ENCODE measurements around the gene CDC14A.

CDC14A gene

DNA sequence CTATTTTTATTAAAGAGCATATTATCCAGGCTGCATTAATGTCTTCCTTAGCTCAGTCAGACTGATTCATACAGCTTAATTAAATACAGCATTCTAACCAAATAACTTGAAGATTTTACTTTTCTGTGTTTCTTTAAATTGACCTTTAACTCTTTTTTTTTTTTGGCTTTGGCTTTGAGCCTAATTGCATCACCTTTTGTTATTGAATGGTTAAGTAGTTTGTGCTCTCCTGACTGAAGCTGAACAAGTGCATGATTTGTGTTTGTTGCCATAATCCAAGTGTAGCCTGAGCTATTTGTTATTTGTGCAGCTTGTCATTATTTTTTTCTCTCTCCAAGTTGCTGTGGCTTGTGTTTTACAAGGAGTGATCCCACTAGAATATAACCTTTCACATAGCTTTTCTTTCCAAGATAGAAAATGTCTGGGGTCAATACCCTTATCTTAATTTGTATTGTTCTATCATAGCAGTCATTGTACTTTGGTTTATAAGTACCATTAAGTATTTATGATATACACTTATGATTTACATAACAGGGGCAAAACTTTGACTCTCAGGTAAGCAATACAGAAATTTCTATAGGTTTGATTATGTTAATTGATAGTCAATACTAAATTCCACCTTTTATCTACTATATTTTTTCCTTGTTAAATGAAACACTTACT lies 31.6 kb downstream of the CDC14A start:
- ChIA-PET CTCF (no interaction called here), POLR2A (interaction anchor here (1.1 to 1.3 kb wide), 2 partner anchors 31 to 118 kb away, joined by 3 to 4 read pairs; partner anchors contain the start of genes CDC14A and RTCA)
- no peak for DNase-seq (ENCODE audit: extremely low spot score)
- TF ChIP-seq SP1 (IDR thresholded peaks at IDR 0.05) = no peak
- no peak for TF ChIP-seq NFRKB (IDR thresholded peaks at IDR 0.05)
- no peak for TF ChIP-seq FOXA1 (IDR thresholded peaks at IDR 0.05)
- no peak for TF ChIP-seq HDGF (IDR thresholded peaks at IDR 0.05; ENCODE audit: borderline replicate concordance)
- no peak for TF ChIP-seq FOXK2 (IDR thresholded peaks at IDR 0.05)
- TF ChIP-seq ELF4 (IDR thresholded peaks at IDR 0.05) = no peak
- no peak for TF ChIP-seq BHLHE40 (IDR thresholded peaks at IDR 0.05; ENCODE audit: borderline replicate concordance)
- TF ChIP-seq SUZ12 (IDR thresholded peaks at IDR 0.05) = no peak
- TF ChIP-seq, protein P1, sequence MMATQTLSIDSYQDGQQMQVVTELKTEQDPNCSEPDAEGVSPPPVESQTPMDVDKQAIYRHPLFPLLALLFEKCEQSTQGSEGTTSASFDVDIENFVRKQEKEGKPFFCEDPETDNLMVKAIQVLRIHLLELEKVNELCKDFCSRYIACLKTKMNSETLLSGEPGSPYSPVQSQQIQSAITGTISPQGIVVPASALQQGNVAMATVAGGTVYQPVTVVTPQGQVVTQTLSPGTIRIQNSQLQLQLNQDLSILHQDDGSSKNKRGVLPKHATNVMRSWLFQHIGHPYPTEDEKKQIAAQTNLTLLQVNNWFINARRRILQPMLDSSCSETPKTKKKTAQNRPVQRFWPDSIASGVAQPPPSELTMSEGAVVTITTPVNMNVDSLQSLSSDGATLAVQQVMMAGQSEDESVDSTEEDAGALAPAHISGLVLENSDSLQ (IDR thresholded peaks at IDR 0.05) = no peak
- TF ChIP-seq CTBP1 (IDR thresholded peaks at IDR 0.05; ENCODE audit: borderline replicate concordance) = no peak
- TF ChIP-seq LEF1 (IDR thresholded peaks at IDR 0.05; ENCODE audit: borderline replicate concordance) = no peak
- no peak for TF ChIP-seq FOXM1 (IDR thresholded peaks at IDR 0.05; ENCODE audit: borderline replicate concordance)
- no peak for TF ChIP-seq L3MBTL2 (conservative IDR thresholded peaks at IDR 0.05)
- no peak for TF ChIP-seq TARDBP (IDR thresholded peaks at IDR 0.05)
- TF ChIP-seq ARNT (IDR thresholded peaks at IDR 0.05) = no peak
- TF ChIP-seq ZNF384 (IDR thresholded peaks at IDR 0.05) = no peak

DNA sequence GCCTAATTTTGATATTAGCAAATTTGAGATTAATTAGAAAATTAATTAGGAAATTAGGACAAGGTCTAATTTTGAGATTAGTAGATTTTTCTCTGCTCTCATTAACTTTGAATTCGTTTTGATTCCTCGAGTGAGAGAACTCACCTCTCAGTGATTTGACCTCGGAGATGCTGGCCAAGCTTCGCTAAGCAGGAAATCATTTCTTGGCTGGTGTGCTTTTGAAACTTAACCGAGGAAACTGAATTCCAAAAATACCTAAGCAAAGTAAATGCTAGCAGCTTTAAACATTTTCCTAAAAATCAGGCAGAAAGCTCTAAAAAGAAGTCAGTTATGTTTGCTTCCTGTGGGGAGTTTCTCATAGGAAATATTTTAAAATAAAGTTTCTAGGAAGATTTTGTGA lies 34.9 kb downstream of the CDC14A start:
- DNase-seq (ENCODE audit: extremely low spot score) = no peak
- CTCF ChIA-PET = no interaction called here
- POLR2A ChIA-PET = no interaction called here
- TF ChIP-seq FOXK2 (IDR thresholded peaks at IDR 0.05) (no peak), SUZ12 (IDR thresholded peaks at IDR 0.05) (no peak), FOXA1 (IDR thresholded peaks at IDR 0.05) (no peak), ZNF384 (IDR thresholded peaks at IDR 0.05) (no peak)

DNA sequence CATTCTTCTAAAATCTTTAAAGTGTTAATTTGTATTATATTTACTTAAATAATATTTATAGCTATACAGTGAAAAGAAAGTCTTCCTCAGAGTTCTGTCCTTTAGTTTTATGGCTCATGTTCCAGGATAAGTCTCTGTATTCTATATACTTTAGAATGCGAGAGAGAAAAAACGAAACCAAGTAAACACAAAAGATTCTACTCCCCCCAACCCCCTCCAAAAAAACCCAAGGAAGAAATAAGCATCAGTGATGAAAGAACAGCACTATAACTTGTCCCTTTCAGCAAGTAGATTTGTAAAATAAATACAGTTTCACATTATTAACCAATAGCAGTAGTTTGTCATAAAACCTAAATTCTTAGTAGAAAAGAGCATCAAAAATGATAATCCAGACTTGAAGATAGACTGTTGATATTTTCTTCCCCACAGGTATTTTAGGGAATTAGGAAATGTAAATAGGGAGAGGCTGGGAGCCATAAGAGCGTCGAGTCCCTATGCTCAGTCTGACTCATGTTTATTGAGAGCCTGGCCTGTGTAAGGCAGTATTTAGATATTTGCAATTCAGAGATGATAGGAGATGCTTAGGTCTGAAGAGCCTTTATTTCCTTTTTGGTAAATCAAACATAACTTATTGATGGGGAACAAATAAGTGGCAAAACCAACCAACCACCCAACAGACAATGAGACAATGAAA lies 35.5 kb downstream of the CDC14A start:
- POLR2A ChIA-PET = no interaction called here
- no peak for DNase-seq (ENCODE audit: extremely low spot score)
- TF ChIP-seq L3MBTL2 (conservative IDR thresholded peaks at IDR 0.05) (no peak), FOXA1 (IDR thresholded peaks at IDR 0.05) (no peak), ELF4 (IDR thresholded peaks at IDR 0.05) (no peak), BHLHE40 (IDR thresholded peaks at IDR 0.05; ENCODE audit: borderline replicate concordance) (no peak), CTBP1 (IDR thresholded peaks at IDR 0.05; ENCODE audit: borderline replicate concordance) (no peak)
- CTCF ChIA-PET = no interaction called here

DNA sequence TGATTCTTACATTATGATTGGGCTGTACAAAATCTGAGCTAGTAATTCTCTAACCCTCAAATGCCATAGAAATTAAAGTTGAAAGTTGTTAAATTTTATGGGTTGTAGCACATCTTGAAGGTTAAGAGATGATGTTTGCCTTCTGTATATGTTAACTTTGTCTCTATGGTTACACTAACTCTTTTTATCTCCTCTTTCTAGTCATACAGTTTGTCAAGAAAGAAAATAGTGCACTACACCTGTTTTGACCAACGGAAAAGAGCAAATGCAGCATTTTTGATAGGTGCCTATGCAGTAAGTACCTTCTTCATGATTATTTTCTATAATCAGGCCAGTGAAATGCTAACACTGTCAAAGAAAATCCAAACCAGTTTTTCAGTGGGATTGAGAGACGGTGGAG lies 38.2 kb downstream of the CDC14A start:
- DNase-seq (ENCODE audit: extremely low spot score) = no peak
- TF ChIP-seq FOXM1 (IDR thresholded peaks at IDR 0.05; ENCODE audit: borderline replicate concordance) (no peak), ARNT (IDR thresholded peaks at IDR 0.05) (no peak), CTBP1 (IDR thresholded peaks at IDR 0.05; ENCODE audit: borderline replicate concordance) (no peak), NFRKB (IDR thresholded peaks at IDR 0.05) (no peak), L3MBTL2 (conservative IDR thresholded peaks at IDR 0.05) (no peak), ELF4 (IDR thresholded peaks at IDR 0.05) (no peak), SUZ12 (IDR thresholded peaks at IDR 0.05) (no peak), TARDBP (IDR thresholded peaks at IDR 0.05) (no peak), LEF1 (IDR thresholded peaks at IDR 0.05; ENCODE audit: borderline replicate concordance) (no peak), SP1 (IDR thresholded peaks at IDR 0.05) (no peak), FOXA1 (IDR thresholded peaks at IDR 0.05) (no peak), HDGF (IDR thresholded peaks at IDR 0.05; ENCODE audit: borderline replicate concordance) (no peak), BHLHE40 (IDR thresholded peaks at IDR 0.05; ENCODE audit: borderline replicate concordance) (no peak), FOXK2 (IDR thresholded peaks at IDR 0.05) (no peak), ZNF384 (IDR thresholded peaks at IDR 0.05) (no peak)
- TF ChIP-seq, protein P1 (IDR thresholded peaks at IDR 0.05) = no peak

DNA sequence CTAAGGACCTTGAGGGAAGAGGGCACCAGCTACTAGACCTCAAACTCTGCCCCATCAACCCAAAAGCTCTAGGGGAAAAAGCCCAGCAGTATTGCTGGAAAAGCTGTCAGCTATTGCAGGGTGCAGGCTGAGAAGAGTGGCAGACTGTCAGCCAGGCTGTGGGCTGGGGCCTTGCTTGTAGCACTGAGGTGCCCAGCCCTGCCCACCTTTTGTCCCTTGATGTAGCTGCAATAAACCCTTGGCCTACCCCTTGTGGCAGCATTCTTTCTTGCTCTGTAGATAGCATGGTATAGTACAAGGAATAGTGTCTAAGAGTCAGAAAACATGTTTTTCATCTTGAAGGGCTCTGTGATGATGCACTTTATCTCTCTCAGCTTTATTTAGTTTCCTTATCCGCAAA lies 39.4 kb downstream of the CDC14A start:
- ChIA-PET CTCF (no interaction called here), POLR2A (no interaction called here)
- no peak for DNase-seq (ENCODE audit: extremely low spot score)
- TF ChIP-seq ZNF384 (IDR thresholded peaks at IDR 0.05) (no peak), ARNT (IDR thresholded peaks at IDR 0.05) (no peak), SUZ12 (IDR thresholded peaks at IDR 0.05) (no peak), ELF4 (IDR thresholded peaks at IDR 0.05) (no peak), HDGF (IDR thresholded peaks at IDR 0.05; ENCODE audit: borderline replicate concordance) (no peak), NFRKB (IDR thresholded peaks at IDR 0.05) (no peak), TARDBP (IDR thresholded peaks at IDR 0.05) (no peak)
- TF ChIP-seq, protein P1 (IDR thresholded peaks at IDR 0.05) = no peak

More for the DNA sequence above, 38.2 kb downstream of the CDC14A start:
- POLR2A ChIA-PET = no interaction called here
- CTCF ChIA-PET = no interaction called here

DNA sequence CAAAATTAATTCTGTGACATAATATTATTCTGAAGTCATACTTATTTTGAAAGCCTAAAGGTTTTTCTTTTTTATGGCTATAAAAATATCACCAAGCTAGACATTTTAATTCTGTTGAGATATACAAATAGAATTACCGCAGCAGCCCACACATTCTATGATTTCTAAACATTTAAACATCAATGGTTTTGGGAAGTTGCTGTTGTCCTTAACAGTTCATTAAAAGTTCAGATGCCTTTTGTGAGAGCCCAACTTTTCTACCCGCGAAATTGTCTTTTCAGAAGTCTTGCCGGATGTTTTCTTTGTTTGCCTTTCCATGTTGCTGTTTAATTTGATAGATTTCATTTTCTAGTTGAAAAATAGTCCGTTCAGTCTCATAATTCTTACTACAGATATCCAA lies 40.5 kb downstream of the CDC14A start:
- TF ChIP-seq LEF1 (IDR thresholded peaks at IDR 0.05; ENCODE audit: borderline replicate concordance) = no peak
- no peak for TF ChIP-seq NFRKB (IDR thresholded peaks at IDR 0.05)
- no peak for TF ChIP-seq FOXA1 (IDR thresholded peaks at IDR 0.05)
- no peak for TF ChIP-seq TARDBP (IDR thresholded peaks at IDR 0.05)
- TF ChIP-seq, protein P1 (IDR thresholded peaks at IDR 0.05) = no peak
- no peak for TF ChIP-seq BHLHE40 (IDR thresholded peaks at IDR 0.05; ENCODE audit: borderline replicate concordance)
- no peak for TF ChIP-seq ARNT (IDR thresholded peaks at IDR 0.05)
- no peak for TF ChIP-seq ELF4 (IDR thresholded peaks at IDR 0.05)
- TF ChIP-seq CTBP1 (IDR thresholded peaks at IDR 0.05; ENCODE audit: borderline replicate concordance) = no peak
- TF ChIP-seq L3MBTL2 (conservative IDR thresholded peaks at IDR 0.05) = no peak
- no peak for TF ChIP-seq FOXM1 (IDR thresholded peaks at IDR 0.05; ENCODE audit: borderline replicate concordance)
- TF ChIP-seq FOXK2 (IDR thresholded peaks at IDR 0.05) = no peak
- no peak for TF ChIP-seq SUZ12 (IDR thresholded peaks at IDR 0.05)
- no peak for TF ChIP-seq ZNF384 (IDR thresholded peaks at IDR 0.05)
- TF ChIP-seq HDGF (IDR thresholded peaks at IDR 0.05; ENCODE audit: borderline replicate concordance) = no peak
- TF ChIP-seq SP1 (IDR thresholded peaks at IDR 0.05) = no peak
- POLR2A ChIA-PET = no interaction called here
- CTCF ChIA-PET = no interaction called here
- DNase-seq (ENCODE audit: extremely low spot score) = no peak

All from HEK293T (cell line).